ENCODE data around the gene AMPD2.
"Not testable (repeated sequence)": the region's sequence is repeated elsewhere in the genome, so short reads cannot be mapped to it uniquely, and the experiment has no call there.

- not testable (repeated sequence) for TF ChIP-seq POLR2AphosphoS5 (IDR thresholded peaks at IDR 0.05); CTCF (IDR thresholded peaks at IDR 0.05); POLR2A (IDR thresholded peaks at IDR 0.05); EP300 (IDR thresholded peaks at IDR 0.05; ENCODE audit: low read depth)
Measured at GRCh38 chr1:109660691-109661026, 41.0 kb downstream of the AMPD2 start.

Measured in transverse colon (tissue), 4 donors.